Frontal cortex (tissue), 4 donors: ENCODE results near the gene SOCS7. TPM values are rescaled to one million over a fixed set of nuclear protein-coding genes. Genes with fewer than 3 reads are reported as not detected.
A peak's percentile ranks its signal among the peaks of the same experiment; 100 is the strongest.

Source experiments
- DNase-seq, 2 donors: peaks; one replicate each; pipeline ENCODE4 v3.0.0; 2012; ENCODE audit warnings: low spot score in 2 of 2
- FAIRE-seq: peaks from 2 replicates; lab custom pipeline; 2012; peaks lifted over from hg19 to GRCh38; lab: Jason Lieb, UNC
- total RNA-seq: library from RNA; depleted of rRNA; stranded (reverse); fragments of >200 nt; gene quantifications from one replicate; pipeline ENCODE4 v1.2.3, GENCODE V29; 2014
- donor health status: control.
- donor health status: control.
- donor health status: control.

Gene SOCS7
- total RNA-seq, 1 donor from 2014 or later: 51.0 TPM

- DNase-seq (peak in 1 of 2 donors; percentile 63), FAIRE-seq (no peak)
Measured at GRCh38 chr17:38451840-38452529, 100.3 kb downstream of the SOCS7 start.

- DNase-seq (no peak), FAIRE-seq (no peak)
Measured at GRCh38 chr17:38452719-38453118, 101.1 kb downstream of the SOCS7 start.

DNA sequence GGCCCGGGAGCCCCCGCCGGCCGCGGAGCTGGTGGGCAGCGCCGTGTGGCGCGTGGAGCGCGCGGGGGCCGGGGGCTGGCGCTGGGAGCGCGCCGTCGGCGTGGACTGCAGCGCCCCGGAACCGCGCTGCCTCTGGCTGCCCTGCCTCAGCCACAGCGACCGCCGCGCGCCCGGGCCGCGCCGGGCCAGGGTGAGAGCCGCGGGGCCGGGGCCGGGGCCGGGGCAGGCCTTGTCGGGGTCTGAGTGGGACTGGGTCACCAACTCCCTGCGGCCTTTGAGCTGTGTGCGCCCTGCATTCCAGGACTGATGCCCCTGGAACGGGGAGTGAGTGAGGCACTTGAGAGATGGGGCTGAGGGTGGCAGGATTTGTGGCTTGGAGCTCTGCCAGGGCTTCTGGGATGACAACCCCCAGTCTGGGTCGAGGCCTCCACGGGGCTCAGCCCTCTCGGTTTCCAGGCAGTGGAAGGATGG lies 102.3 kb downstream of the SOCS7 start:
- peak in 1 of 2 donors; percentile 63 for DNase-seq

GRCh38 chr17:38454532-38454931 lies 102.9 kb downstream of the SOCS7 start:
- FAIRE-seq: no peak
- DNase-seq: peak; percentile 90 to 91

More for the DNA sequence above, 102.3 kb downstream of the SOCS7 start:
- no peak for FAIRE-seq

Other genes starting within 250 kb of the SOCS7 start
- gene TBC1D3E, start 223.9 kb upstream of the SOCS7 start, total RNA-seq: 0.41 TPM
- gene TBC1D3, start 159.3 kb upstream of the SOCS7 start, total RNA-seq: not detected
- 36.3 TPM for gene MRPL45, start 54.7 kb upstream of the SOCS7 start, total RNA-seq
- gene GPR179, start 7.9 kb upstream of the SOCS7 start, total RNA-seq: 1.2 TPM
- 31.4 TPM for gene ARHGAP23, start 76.6 kb downstream of the SOCS7 start, total RNA-seq